Body of pancreas (tissue), 4 donors: ENCODE results near the gene TOP2B.

ENCODE experiments used
- CTCF ChIP-seq, 7 experiments: fragments of 450-650 bp in 4 of 7; fragments of 200-600 bp in 3 of 7; sonication (generic) in 3 of 7; IDR thresholded peaks; one replicate each; pipeline ENCODE4 v1.5.1; 2016 to 2019; ENCODE audit warnings: antibody characterized with exemption in 7 of 7
- POLR2A ChIP-seq, 3 donors: fragments of 450-650 bp; IDR thresholded peaks; one replicate each; pipeline ENCODE4 v1.6.1; 2016; ENCODE audit warnings: antibody characterized with exemption in 3 of 3, mild to moderate bottlenecking in 2 of 3

GRCh38 chr3:25690768-25691533 is 26.2 kb upstream of the TOP2B start:
- no peak for TF ChIP-seq POLR2A (IDR thresholded peaks at IDR 0.05)
- no peak for TF ChIP-seq CTCF (IDR thresholded peaks at IDR 0.05)
